ENCODE measurements around the gene OSBPL10.

The OSBPL10 gene

DNA sequence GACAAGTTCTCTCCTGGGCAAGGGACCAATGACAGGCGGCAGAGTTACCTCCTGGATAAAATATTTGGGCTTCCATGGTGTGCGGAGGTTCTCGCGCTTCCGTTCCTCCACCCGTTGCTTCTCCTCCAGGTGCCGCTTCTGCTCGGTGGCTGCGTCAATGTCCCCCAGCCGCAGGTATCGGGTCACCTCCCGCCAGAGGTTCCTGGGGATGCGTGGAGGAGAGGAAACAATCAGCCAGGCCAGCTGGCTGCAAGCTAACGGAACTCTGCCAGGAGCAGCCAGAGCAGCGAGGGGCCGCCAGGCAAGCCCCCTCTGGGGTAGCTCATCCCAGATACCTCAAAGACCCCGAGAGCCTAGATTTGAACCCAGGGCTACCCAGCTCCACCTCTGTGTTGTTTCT lies 317.0 kb downstream of the OSBPL10 start:
- no peak overlapping the region for H3K9ac ChIP-seq (ENCODE audit: low read length in 5 of 5)
- no peak overlapping the region for H3K27ac ChIP-seq (ENCODE audit: low read depth, low read length)
- H3K4me1 ChIP-seq (ENCODE audit: control insufficient read depth in 5 of 5, insufficient read depth in 5 of 5, low read length in 5 of 5) = peaks cover 0 to 3% (median 0%) of the 10 kb centered on the region in 5 donors
- peaks cover 0 to 3% (median 2%) of the 10 kb centered on the region in 5 donors for H3K9me3 ChIP-seq (ENCODE audit: control insufficient read depth in 5 of 5, low read length in 5 of 5)
- H3K4me3 ChIP-seq (ENCODE audit: low read depth in 1 of 5, low read length in 5 of 5) = no peak overlapping the region
- H3K36me3 ChIP-seq (ENCODE audit: control insufficient read depth in 5 of 5, insufficient read depth in 5 of 5, low read length in 5 of 5) = peaks cover 0 to 13% (median 9%) of the 10 kb centered on the region in 5 donors
- H3K27me3 ChIP-seq (ENCODE audit: control insufficient read depth in 5 of 5, insufficient read depth in 4 of 5, low read length in 5 of 5) = no peaks in the 10 kb centered on the region

- H3K4me1 ChIP-seq (ENCODE audit: control insufficient read depth in 5 of 5, insufficient read depth in 5 of 5, low read length in 5 of 5) = peaks cover 0 to 3% (median 0%) of the 10 kb centered on the region in 5 donors
- no peak overlapping the region for H3K4me3 ChIP-seq (ENCODE audit: low read depth in 1 of 5, low read length in 5 of 5)
- no peak overlapping the region for H3K9ac ChIP-seq (ENCODE audit: low read length in 5 of 5)
- no peaks in the 10 kb centered on the region for H3K27me3 ChIP-seq (ENCODE audit: control insufficient read depth in 5 of 5, insufficient read depth in 4 of 5, low read length in 5 of 5)
- H3K9me3 ChIP-seq (ENCODE audit: control insufficient read depth in 5 of 5, low read length in 5 of 5) = peaks cover 0 to 21% (median 13%) of the 10 kb centered on the region in 5 donors
- H3K27ac ChIP-seq (ENCODE audit: low read depth, low read length) = no peak overlapping the region
- peaks cover 0 to 11% (median 7%) of the 10 kb centered on the region in 5 donors for H3K36me3 ChIP-seq (ENCODE audit: control insufficient read depth in 5 of 5, insufficient read depth in 5 of 5, low read length in 5 of 5)
Measured at GRCh38 chr3:31661993-31662670, 318.9 kb downstream of the OSBPL10 start.

DNA sequence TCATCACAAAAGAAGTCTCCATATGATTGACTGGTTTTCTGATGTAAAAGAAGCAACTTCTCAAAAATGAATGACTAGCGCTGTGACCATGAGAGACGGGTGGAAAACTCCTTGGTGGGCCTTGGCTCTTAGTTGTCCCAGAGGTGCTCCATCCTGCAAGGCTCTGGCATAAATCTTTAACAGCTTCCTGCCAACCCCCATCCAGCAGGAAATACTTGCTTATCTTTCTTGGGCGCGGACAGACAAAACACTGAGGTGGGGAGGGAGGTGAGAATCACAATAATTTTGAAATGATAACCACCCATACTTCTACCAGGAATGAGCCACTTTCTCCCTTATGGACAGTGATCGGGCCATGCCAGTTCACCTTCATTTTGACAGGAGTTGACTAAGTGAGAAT lies 319.8 kb downstream of the OSBPL10 start:
- peaks cover 4 to 29% (median 20%) of the 10 kb centered on the region in 5 donors for H3K9me3 ChIP-seq (ENCODE audit: control insufficient read depth in 5 of 5, low read length in 5 of 5)
- no peak overlapping the region for H3K27ac ChIP-seq (ENCODE audit: low read depth, low read length)
- H3K36me3 ChIP-seq (ENCODE audit: control insufficient read depth in 5 of 5, insufficient read depth in 5 of 5, low read length in 5 of 5) = peaks cover 0 to 9% (median 6%) of the 10 kb centered on the region in 5 donors
- no peaks in the 10 kb centered on the region for H3K27me3 ChIP-seq (ENCODE audit: control insufficient read depth in 5 of 5, insufficient read depth in 4 of 5, low read length in 5 of 5)
- no peak overlapping the region for H3K4me3 ChIP-seq (ENCODE audit: low read depth in 1 of 5, low read length in 5 of 5)
- H3K9ac ChIP-seq (ENCODE audit: low read length in 5 of 5) = no peak overlapping the region
- H3K4me1 ChIP-seq (ENCODE audit: control insufficient read depth in 5 of 5, insufficient read depth in 5 of 5, low read length in 5 of 5) = peaks cover 0 to 3% (median 0%) of the 10 kb centered on the region in 5 donors

DNA sequence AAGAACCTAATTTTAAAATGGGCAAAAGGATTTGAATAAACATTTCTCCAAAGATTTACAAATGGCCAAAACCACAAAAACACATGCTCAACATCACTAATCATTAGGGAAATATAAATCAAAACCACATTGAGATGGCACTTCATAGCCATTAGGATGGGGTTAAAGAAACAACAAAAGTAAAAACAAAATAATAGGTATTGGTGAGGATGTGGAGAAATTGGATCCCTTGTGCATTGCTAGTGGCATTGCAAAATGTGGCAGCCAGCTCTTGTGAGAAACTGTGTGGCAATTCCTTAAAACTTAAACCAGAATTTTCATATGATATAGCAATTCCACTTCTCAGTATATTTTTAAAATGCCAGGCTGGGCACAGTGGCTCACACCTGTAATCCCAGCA lies 321.8 kb downstream of the OSBPL10 start:
- Histone ChIP-seq H3K27me3 (ENCODE audit: control insufficient read depth in 5 of 5, insufficient read depth in 4 of 5, low read length in 5 of 5) (no peaks in the 10 kb centered on the region), H3K9ac (ENCODE audit: low read length in 5 of 5) (no peak overlapping the region), H3K9me3 (ENCODE audit: control insufficient read depth in 5 of 5, low read length in 5 of 5) (peaks cover 12 to 48% (median 40%) of the 10 kb centered on the region in 5 donors), H3K27ac (ENCODE audit: low read depth, low read length) (no peak overlapping the region), H3K36me3 (ENCODE audit: control insufficient read depth in 5 of 5, insufficient read depth in 5 of 5, low read length in 5 of 5) (peaks cover 0 to 7% (median 2%) of the 10 kb centered on the region in 5 donors), H3K4me3 (ENCODE audit: low read depth in 1 of 5, low read length in 5 of 5) (no peak overlapping the region), H3K4me1 (ENCODE audit: control insufficient read depth in 5 of 5, insufficient read depth in 5 of 5, low read length in 5 of 5) (peaks cover 0 to 3% (median 0%) of the 10 kb centered on the region in 5 donors)

GRCh38 chr3:31654998-31655397 lies 326.1 kb downstream of the OSBPL10 start:
- Histone ChIP-seq H3K27me3 (ENCODE audit: control insufficient read depth in 5 of 5, insufficient read depth in 4 of 5, low read length in 5 of 5) (no peaks in the 10 kb centered on the region), H3K4me3 (ENCODE audit: low read depth in 1 of 5, low read length in 5 of 5) (peak overlapping the region in 1 of 5 donors; percentile 41), H3K9me3 (ENCODE audit: control insufficient read depth in 5 of 5, low read length in 5 of 5) (peaks cover 37 to 74% (median 69%) of the 10 kb centered on the region in 5 donors), H3K27ac (ENCODE audit: low read depth, low read length) (no peak overlapping the region), H3K36me3 (ENCODE audit: control insufficient read depth in 5 of 5, insufficient read depth in 5 of 5, low read length in 5 of 5) (peaks cover 0 to 2% (median 0%) of the 10 kb centered on the region in 5 donors), H3K9ac (ENCODE audit: low read length in 5 of 5) (no peak overlapping the region), H3K4me1 (ENCODE audit: control insufficient read depth in 5 of 5, insufficient read depth in 5 of 5, low read length in 5 of 5) (no peaks in the 10 kb centered on the region)

- H3K36me3 ChIP-seq (ENCODE audit: control insufficient read depth in 5 of 5, insufficient read depth in 5 of 5, low read length in 5 of 5) = peaks cover 0 to 2% (median under 1%) of the 10 kb centered on the region in 5 donors
Measured at GRCh38 chr3:31653464-31653863, 327.6 kb downstream of the OSBPL10 start.

DNA sequence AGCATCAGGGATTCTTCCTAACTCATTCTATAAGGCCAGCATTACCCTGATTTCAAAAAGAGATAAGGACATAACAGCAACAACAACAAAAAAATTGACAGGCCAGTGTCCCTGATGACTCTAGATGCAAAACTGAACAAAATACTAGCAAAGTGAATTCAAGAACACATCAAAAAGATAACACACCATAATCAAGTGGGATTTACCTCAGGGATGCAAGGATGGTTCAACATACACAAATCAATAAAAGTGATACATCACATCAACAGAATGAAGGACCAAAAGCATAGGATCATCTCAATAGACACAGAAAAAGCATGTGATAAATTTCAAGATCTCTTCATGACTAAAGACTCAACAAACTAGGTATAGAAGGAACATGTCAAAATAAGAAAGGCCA lies 328.8 kb downstream of the OSBPL10 start:
- H3K4me1 ChIP-seq (ENCODE audit: control insufficient read depth in 5 of 5, insufficient read depth in 5 of 5, low read length in 5 of 5) = no peaks in the 10 kb centered on the region
- no peaks in the 10 kb centered on the region for H3K27me3 ChIP-seq (ENCODE audit: control insufficient read depth in 5 of 5, insufficient read depth in 4 of 5, low read length in 5 of 5)
- H3K27ac ChIP-seq (ENCODE audit: low read depth, low read length) = no peak overlapping the region
- H3K9ac ChIP-seq (ENCODE audit: low read length in 5 of 5) = no peak overlapping the region
- H3K9me3 ChIP-seq (ENCODE audit: control insufficient read depth in 5 of 5, low read length in 5 of 5) = peaks cover 37 to 78% (median 55%) of the 10 kb centered on the region in 5 donors
- H3K4me3 ChIP-seq (ENCODE audit: low read depth in 1 of 5, low read length in 5 of 5) = no peak overlapping the region
- peaks cover 4 to 11% (median 10%) of the 10 kb centered on the region in 5 donors for H3K36me3 ChIP-seq (ENCODE audit: control insufficient read depth in 5 of 5, insufficient read depth in 5 of 5, low read length in 5 of 5)

More at GRCh38 chr3:31653464-31653863, 327.6 kb downstream of the OSBPL10 start:
- no peak overlapping the region for H3K27ac ChIP-seq (ENCODE audit: low read depth, low read length)
- H3K4me3 ChIP-seq (ENCODE audit: low read depth in 1 of 5, low read length in 5 of 5) = peak overlapping the region in 2 of 5 donors; percentile 21 to 31
- no peaks in the 10 kb centered on the region for H3K4me1 ChIP-seq (ENCODE audit: control insufficient read depth in 5 of 5, insufficient read depth in 5 of 5, low read length in 5 of 5)
- H3K9ac ChIP-seq (ENCODE audit: low read length in 5 of 5) = no peak overlapping the region
- peaks cover 37 to 78% (median 66%) of the 10 kb centered on the region in 5 donors for H3K9me3 ChIP-seq (ENCODE audit: control insufficient read depth in 5 of 5, low read length in 5 of 5)
- no peaks in the 10 kb centered on the region for H3K27me3 ChIP-seq (ENCODE audit: control insufficient read depth in 5 of 5, insufficient read depth in 4 of 5, low read length in 5 of 5)

DNA sequence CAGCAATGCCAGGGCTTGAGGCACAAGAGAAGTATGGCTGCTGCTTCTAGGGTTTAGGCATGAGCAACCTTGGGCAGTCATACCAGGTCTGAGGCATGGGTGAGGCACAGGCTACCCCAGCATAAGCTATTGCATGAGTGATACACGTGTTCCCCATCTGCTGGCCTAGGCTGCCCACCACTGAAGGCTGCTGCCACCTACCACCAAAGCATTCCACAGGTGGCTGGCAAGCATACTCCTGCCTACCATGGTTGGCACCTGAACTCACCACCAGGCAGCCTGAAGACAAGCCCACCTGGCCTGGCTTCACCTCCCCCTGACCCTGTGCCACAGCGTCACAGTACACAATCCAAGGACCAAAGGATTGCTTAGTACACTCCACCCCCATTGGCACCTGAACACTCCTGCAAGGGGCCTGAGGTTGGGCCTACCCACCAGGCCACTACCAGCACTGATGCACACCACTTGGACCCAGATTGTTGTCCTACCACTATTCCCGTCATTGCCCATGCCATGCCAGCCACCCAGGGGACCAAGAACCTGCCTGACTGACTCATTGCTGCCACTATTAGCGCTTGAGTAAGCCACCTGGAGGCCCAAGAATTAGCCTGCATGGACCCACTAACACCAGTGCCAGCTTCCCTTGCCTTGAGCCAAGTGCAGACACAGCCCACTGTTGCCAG lies 332.6 kb downstream of the OSBPL10 start:
- Histone ChIP-seq H3K27ac (ENCODE audit: low read depth, low read length) (no peak overlapping the region), H3K4me3 (ENCODE audit: low read depth in 1 of 5, low read length in 5 of 5) (peak overlapping the region in 1 of 5 donors; percentile 4), H3K27me3 (ENCODE audit: control insufficient read depth in 5 of 5, insufficient read depth in 4 of 5, low read length in 5 of 5) (no peaks in the 10 kb centered on the region), H3K4me1 (ENCODE audit: control insufficient read depth in 5 of 5, insufficient read depth in 5 of 5, low read length in 5 of 5) (no peaks in the 10 kb centered on the region), H3K9ac (ENCODE audit: low read length in 5 of 5) (no peak overlapping the region), H3K36me3 (ENCODE audit: control insufficient read depth in 5 of 5, insufficient read depth in 5 of 5, low read length in 5 of 5) (peaks cover 4 to 16% (median 14%) of the 10 kb centered on the region in 5 donors), H3K9me3 (ENCODE audit: control insufficient read depth in 5 of 5, low read length in 5 of 5) (peaks cover 17 to 40% (median 28%) of the 10 kb centered on the region in 5 donors)

DNA sequence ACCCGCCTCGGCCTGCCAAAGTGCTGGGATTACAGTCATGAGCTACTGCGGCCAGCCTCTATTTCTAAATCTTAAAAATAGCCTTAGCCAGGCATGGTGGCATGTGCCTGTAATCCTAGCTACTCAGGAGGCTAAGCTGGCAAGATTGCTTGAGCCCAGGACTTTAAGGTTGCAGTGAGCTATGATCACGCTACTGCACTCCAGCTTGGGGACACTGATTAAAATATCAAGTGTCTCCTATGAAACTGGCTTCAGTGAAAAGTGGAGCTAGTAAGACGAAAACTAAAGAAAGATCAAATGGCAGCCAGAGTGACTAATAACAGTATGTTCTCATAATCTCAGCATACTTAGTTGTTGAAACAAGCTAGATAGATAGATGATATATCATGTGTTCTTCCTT lies 335.8 kb downstream of the OSBPL10 start:
- Histone ChIP-seq H3K9me3 (ENCODE audit: control insufficient read depth in 5 of 5, low read length in 5 of 5) (peaks cover 0 to 21% (median 8%) of the 10 kb centered on the region in 5 donors), H3K4me3 (ENCODE audit: low read depth in 1 of 5, low read length in 5 of 5) (no peak overlapping the region), H3K9ac (ENCODE audit: low read length in 5 of 5) (no peak overlapping the region), H3K4me1 (ENCODE audit: control insufficient read depth in 5 of 5, insufficient read depth in 5 of 5, low read length in 5 of 5) (no peaks in the 10 kb centered on the region), H3K36me3 (ENCODE audit: control insufficient read depth in 5 of 5, insufficient read depth in 5 of 5, low read length in 5 of 5) (peaks cover 4 to 16% (median 14%) of the 10 kb centered on the region in 5 donors), H3K27me3 (ENCODE audit: control insufficient read depth in 5 of 5, insufficient read depth in 4 of 5, low read length in 5 of 5) (no peaks in the 10 kb centered on the region), H3K27ac (ENCODE audit: low read depth, low read length) (no peak overlapping the region)

- Histone ChIP-seq H3K36me3 (ENCODE audit: control insufficient read depth in 5 of 5, insufficient read depth in 5 of 5, low read length in 5 of 5) (peaks cover 0 to 11% (median 0%) of the 10 kb centered on the region in 5 donors), H3K9me3 (ENCODE audit: control insufficient read depth in 5 of 5, low read length in 5 of 5) (no peaks in the 10 kb centered on the region), H3K9ac (ENCODE audit: low read length in 5 of 5) (no peak overlapping the region), H3K4me1 (ENCODE audit: control insufficient read depth in 5 of 5, insufficient read depth in 5 of 5, low read length in 5 of 5) (peaks cover 0 to 15% (median 0%) of the 10 kb centered on the region in 5 donors), H3K27me3 (ENCODE audit: control insufficient read depth in 5 of 5, insufficient read depth in 4 of 5, low read length in 5 of 5) (no peaks in the 10 kb centered on the region), H3K27ac (ENCODE audit: low read depth, low read length) (no peak overlapping the region), H3K4me3 (ENCODE audit: low read depth in 1 of 5, low read length in 5 of 5) (no peak overlapping the region)
Measured at GRCh38 chr3:31639828-31640227, 341.2 kb downstream of the OSBPL10 start.

Measured in subcutaneous abdominal adipose tissue (tissue), 5 donors.